Rectal smooth muscle tissue (tissue), 1 donor: ENCODE results near the gene GREM2.
A peak's percentile ranks its signal among the peaks of the same experiment; 100 is the strongest.

ENCODE experiments used
- H3K27ac ChIP-seq: one replicate; pipeline ENCODE4 v1.7.0; 2013; ENCODE audit warnings: low read depth, low read length, inconsistent platforms
- H3K27me3 ChIP-seq: one replicate; pipeline ENCODE4 v1.7.0; 2013; ENCODE audit warnings: low read length; ENCODE audit not compliant: control insufficient read depth, insufficient read depth
- H3K36me3 ChIP-seq: one replicate; pipeline ENCODE4 v1.7.0; 2013; ENCODE audit warnings: low read length; ENCODE audit not compliant: control insufficient read depth, insufficient read depth
- H3K4me1 ChIP-seq: one replicate; pipeline ENCODE4 v1.7.0; 2013; ENCODE audit warnings: low read length; ENCODE audit not compliant: control insufficient read depth, insufficient read depth
- H3K4me3 ChIP-seq: one replicate; pipeline ENCODE4 v1.7.0; 2013; ENCODE audit warnings: low read length
- H3K9ac ChIP-seq: one replicate; pipeline ENCODE4 v1.7.0; 2013; ENCODE audit warnings: low read length

GREM2 gene

GRCh38 chr1:240503036-240503435, 108.9 kb downstream of the GREM2 start:
- H3K9ac ChIP-seq, result no peak overlapping the region
- no peak overlapping the region for H3K4me3 ChIP-seq

GRCh38 chr1:240501115-240501514, 110.8 kb downstream of the GREM2 start:
- no peak overlapping the region for H3K9ac ChIP-seq
- H3K36me3 ChIP-seq, result no peaks in the 10 kb centered on the region
- no peaks in the 10 kb centered on the region for H3K4me1 ChIP-seq
- H3K27me3 ChIP-seq, result no peaks in the 10 kb centered on the region
- H3K27ac ChIP-seq, result no peak overlapping the region
- H3K4me3 ChIP-seq, result no peak overlapping the region

More at GRCh38 chr1:240503036-240503435, 108.9 kb downstream of the GREM2 start:
- no peaks in the 10 kb centered on the region for H3K36me3 ChIP-seq
- no peaks in the 10 kb centered on the region for H3K27me3 ChIP-seq
- H3K4me1 ChIP-seq, result no peaks in the 10 kb centered on the region
- H3K27ac ChIP-seq, result no peak overlapping the region

- Histone ChIP-seq H3K4me3 (no peak overlapping the region), H3K9ac (no peak overlapping the region), H3K4me1 (no peaks in the 10 kb centered on the region), H3K27me3 (no peaks in the 10 kb centered on the region), H3K36me3 (no peaks in the 10 kb centered on the region), H3K27ac (no peak overlapping the region)
Observed at GRCh38 chr1:240500647-240501046, 111.3 kb downstream of the GREM2 start.

- Histone ChIP-seq H3K9ac (no peak overlapping the region), H3K27me3 (no peaks in the 10 kb centered on the region)
Observed at GRCh38 chr1:240499012-240499411, 112.9 kb downstream of the GREM2 start.

DNA sequence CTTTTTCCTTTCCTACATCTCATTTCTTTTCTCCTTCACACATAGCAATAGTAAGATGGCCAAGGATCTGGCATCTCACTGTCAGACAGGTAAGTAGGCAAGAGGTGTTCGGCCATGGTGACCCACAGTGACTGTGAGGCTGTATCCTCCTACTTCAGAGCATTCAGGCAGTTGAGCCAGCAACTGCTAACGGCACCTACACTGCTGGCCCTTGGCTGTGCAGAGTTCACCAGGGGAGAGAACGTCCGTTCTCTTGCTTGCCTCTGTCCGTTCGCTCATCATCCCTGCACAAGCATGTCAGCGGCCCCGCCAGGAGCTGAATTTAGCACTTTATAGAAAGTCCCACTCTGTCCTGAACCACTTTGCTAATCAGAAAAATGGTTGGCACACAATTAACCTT, 113.6 kb downstream of the GREM2 start:
- H3K9ac ChIP-seq, result no peak overlapping the region

More at GRCh38 chr1:240499012-240499411, 112.9 kb downstream of the GREM2 start:
- H3K27ac ChIP-seq, result peak overlapping the region; percentile 19
- H3K4me1 ChIP-seq, result no peaks in the 10 kb centered on the region
- no peak overlapping the region for H3K4me3 ChIP-seq
- H3K36me3 ChIP-seq, result no peaks in the 10 kb centered on the region

GRCh38 chr1:240497908-240498307, 114.0 kb downstream of the GREM2 start:
- no peak overlapping the region for H3K27ac ChIP-seq
- no peaks in the 10 kb centered on the region for H3K4me1 ChIP-seq
- no peaks in the 10 kb centered on the region for H3K27me3 ChIP-seq
- no peak overlapping the region for H3K9ac ChIP-seq
- no peaks in the 10 kb centered on the region for H3K36me3 ChIP-seq
- H3K4me3 ChIP-seq, result no peak overlapping the region

More for the DNA sequence above, 113.6 kb downstream of the GREM2 start:
- Histone ChIP-seq H3K4me3 (no peak overlapping the region), H3K27ac (peak overlapping the region; percentile 19), H3K36me3 (no peaks in the 10 kb centered on the region), H3K27me3 (no peaks in the 10 kb centered on the region), H3K4me1 (no peaks in the 10 kb centered on the region)

DNA sequence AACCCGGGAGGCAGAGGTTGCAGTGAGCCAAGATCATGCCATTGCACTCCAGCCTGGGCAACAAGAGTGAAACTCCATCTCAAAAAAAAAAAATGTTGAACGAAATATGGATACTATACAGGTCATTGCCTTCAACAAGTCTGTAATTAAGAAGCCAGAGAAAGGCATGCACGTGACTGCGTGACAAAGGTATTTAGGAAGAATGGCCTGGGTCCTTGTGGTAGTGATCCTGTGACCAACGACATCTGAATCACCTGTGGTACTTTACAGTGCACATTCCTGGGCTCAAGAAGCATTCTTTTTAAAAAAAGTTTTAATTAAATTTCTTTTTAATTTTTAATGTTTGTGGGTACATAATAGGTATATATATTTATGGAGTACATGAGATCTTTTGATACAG, 115.0 kb downstream of the GREM2 start:
- H3K9ac ChIP-seq, result no peak overlapping the region
- no peaks in the 10 kb centered on the region for H3K36me3 ChIP-seq
- H3K4me3 ChIP-seq, result no peak overlapping the region
- no peak overlapping the region for H3K27ac ChIP-seq
- H3K27me3 ChIP-seq, result no peaks in the 10 kb centered on the region
- no peaks in the 10 kb centered on the region for H3K4me1 ChIP-seq

DNA sequence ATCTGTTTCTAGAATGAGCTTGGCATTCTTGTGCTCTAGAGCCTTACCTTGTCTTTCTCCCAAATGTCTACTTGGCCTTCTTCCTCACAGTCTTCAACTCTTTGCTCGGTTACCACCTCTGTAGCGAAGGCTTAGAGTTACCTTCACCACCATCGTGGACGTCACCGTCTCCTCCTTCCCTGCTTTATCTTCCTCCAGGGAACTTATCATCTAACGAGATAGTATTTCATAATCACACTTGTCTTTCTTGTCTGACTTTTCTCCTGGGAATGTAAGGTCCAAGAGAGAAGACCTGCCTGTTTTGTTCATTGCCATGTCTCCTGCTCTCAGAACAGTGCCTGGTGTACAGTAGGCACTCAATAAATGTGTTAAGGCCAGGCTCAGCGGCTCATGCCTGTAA, 115.6 kb downstream of the GREM2 start:
- no peaks in the 10 kb centered on the region for H3K4me1 ChIP-seq
- no peak overlapping the region for H3K4me3 ChIP-seq
- H3K27me3 ChIP-seq, result no peaks in the 10 kb centered on the region
- H3K27ac ChIP-seq, result no peak overlapping the region
- no peaks in the 10 kb centered on the region for H3K36me3 ChIP-seq
- no peak overlapping the region for H3K9ac ChIP-seq

GRCh38 chr1:240495601-240496000, 116.4 kb downstream of the GREM2 start:
- Histone ChIP-seq H3K4me1 (no peaks in the 10 kb centered on the region), H3K4me3 (no peak overlapping the region), H3K9ac (no peak overlapping the region), H3K27me3 (no peaks in the 10 kb centered on the region), H3K36me3 (no peaks in the 10 kb centered on the region), H3K27ac (no peak overlapping the region)

DNA sequence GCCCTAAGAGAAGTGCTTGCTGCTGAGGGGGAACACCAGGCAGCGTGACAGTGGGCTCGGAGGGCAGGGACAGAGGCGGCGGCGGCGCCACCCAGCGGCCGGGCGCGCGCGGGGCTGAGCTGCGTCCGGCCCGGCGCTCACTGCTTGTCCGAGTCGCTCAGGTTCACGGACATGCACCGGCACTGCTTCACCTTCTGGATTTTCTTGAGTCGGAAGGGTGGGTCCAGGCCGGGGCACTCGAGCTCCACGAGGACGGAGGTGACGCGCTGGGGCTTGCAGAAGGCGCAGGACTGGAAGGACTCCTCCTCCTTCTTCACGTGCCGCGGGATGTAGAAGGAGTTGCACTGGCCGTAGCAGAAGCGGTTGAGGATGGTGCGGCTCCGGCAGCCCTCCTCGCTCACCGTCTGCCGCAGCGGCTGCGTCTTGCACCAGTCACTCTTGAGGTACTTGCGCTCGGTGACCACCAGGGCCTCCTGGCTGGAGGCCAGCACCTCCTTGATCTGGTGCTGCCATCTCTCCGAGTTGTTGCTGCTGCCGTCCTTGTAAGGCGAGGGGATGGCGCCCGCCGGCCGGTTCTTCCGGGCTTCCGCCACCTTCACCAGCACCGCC, 119.0 kb downstream of the GREM2 start:
- Histone ChIP-seq H3K27me3 (no peaks in the 10 kb centered on the region), H3K4me1 (no peaks in the 10 kb centered on the region), H3K36me3 (no peaks in the 10 kb centered on the region), H3K9ac (no peak overlapping the region), H3K27ac (no peak overlapping the region), H3K4me3 (no peak overlapping the region)

- no peak overlapping the region for H3K27ac ChIP-seq
- no peaks in the 10 kb centered on the region for H3K27me3 ChIP-seq
- no peak overlapping the region for H3K9ac ChIP-seq
- no peaks in the 10 kb centered on the region for H3K4me1 ChIP-seq
- H3K4me3 ChIP-seq, result no peak overlapping the region
- no peaks in the 10 kb centered on the region for H3K36me3 ChIP-seq
Observed at GRCh38 chr1:240491796-240492195, 120.2 kb downstream of the GREM2 start.

GRCh38 chr1:240491156-240491555, 120.8 kb downstream of the GREM2 start:
- Histone ChIP-seq H3K4me3 (no peak overlapping the region), H3K27me3 (no peaks in the 10 kb centered on the region), H3K4me1 (no peaks in the 10 kb centered on the region), H3K9ac (no peak overlapping the region), H3K36me3 (no peaks in the 10 kb centered on the region), H3K27ac (no peak overlapping the region)

- Histone ChIP-seq H3K9ac (no peak overlapping the region), H3K27ac (no peak overlapping the region), H3K36me3 (no peaks in the 10 kb centered on the region), H3K4me3 (no peak overlapping the region), H3K27me3 (no peaks in the 10 kb centered on the region), H3K4me1 (no peaks in the 10 kb centered on the region)
Observed at GRCh38 chr1:240487493-240487892, 124.5 kb downstream of the GREM2 start.
